OCI-LY7 (cell line): ENCODE measurements around the gene GRIK1.

Experiments used
- EZH2phosphoT487 ChIP-seq: fragments of 200-600 bp; sonication (generic); IDR thresholded peaks from 2 replicates; pipeline ENCODE4 v1.6.1; 2018; ENCODE audit warnings: low read depth, borderline replicate concordance, mild to moderate bottlenecking, mixed run types, antibody characterized with exemption, low read length, moderate library complexity, mixed read lengths
- TF ChIP-seq, protein P1 (sequence below): fragments of 200-600 bp; sonication (generic); conservative IDR thresholded peaks from 2 replicates; pipeline ENCODE4 v1.5.1; 2014; ENCODE audit warnings: mild to moderate bottlenecking, antibody characterized with exemption, low read length, moderate library complexity, mixed read lengths

DNA sequence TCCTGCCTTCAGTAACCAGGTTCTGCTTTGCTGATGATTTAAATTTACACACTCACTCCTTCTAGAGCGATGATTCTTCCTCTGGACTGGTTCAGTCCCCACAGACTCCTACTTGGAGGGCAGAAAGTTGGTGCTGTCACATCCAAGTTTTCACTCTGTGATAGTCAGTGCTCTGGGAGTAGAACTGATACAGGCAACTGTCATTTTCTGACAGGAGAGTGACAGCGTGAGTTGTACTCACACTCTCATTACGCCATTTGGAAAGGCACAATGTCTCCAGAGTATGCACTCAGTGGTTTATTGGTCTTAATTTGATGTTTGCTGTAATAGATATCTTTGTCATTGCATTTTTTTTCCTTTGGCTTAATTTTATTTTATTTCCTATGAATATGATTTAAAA, 96.0 kb downstream of the GRIK1 start:
- TF ChIP-seq, protein P1, sequence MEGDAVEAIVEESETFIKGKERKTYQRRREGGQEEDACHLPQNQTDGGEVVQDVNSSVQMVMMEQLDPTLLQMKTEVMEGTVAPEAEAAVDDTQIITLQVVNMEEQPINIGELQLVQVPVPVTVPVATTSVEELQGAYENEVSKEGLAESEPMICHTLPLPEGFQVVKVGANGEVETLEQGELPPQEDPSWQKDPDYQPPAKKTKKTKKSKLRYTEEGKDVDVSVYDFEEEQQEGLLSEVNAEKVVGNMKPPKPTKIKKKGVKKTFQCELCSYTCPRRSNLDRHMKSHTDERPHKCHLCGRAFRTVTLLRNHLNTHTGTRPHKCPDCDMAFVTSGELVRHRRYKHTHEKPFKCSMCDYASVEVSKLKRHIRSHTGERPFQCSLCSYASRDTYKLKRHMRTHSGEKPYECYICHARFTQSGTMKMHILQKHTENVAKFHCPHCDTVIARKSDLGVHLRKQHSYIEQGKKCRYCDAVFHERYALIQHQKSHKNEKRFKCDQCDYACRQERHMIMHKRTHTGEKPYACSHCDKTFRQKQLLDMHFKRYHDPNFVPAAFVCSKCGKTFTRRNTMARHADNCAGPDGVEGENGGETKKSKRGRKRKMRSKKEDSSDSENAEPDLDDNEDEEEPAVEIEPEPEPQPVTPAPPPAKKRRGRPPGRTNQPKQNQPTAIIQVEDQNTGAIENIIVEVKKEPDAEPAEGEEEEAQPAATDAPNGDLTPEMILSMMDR: no peak
- no peak for TF ChIP-seq EZH2phosphoT487
